ENCODE results near the gene SLC2A8.

The SLC2A8 gene

GRCh38 chr9:127437497-127438264, 40.7 kb downstream of the SLC2A8 start:
- no peak for DNase-seq (ENCODE audit: low read depth)

- no peak for DNase-seq (ENCODE audit: low read depth)
Measured at GRCh38 chr9:127438394-127438793, 41.4 kb downstream of the SLC2A8 start.

- DNase-seq (ENCODE audit: low read depth), result no peak
Measured at GRCh38 chr9:127444283-127444920, 47.4 kb downstream of the SLC2A8 start.

- no peak for DNase-seq (ENCODE audit: low read depth)
Measured at GRCh38 chr9:127444921-127445850, 48.2 kb downstream of the SLC2A8 start.

GRCh38 chr9:127445851-127446712, 49.1 kb downstream of the SLC2A8 start:
- DNase-seq (ENCODE audit: low read depth), result no peak

- no peak for DNase-seq (ENCODE audit: low read depth)
Measured at GRCh38 chr9:127446713-127447415, 49.9 kb downstream of the SLC2A8 start.

GRCh38 chr9:127447416-127448111, 50.6 kb downstream of the SLC2A8 start:
- no peak for DNase-seq (ENCODE audit: low read depth)

- no peak for DNase-seq (ENCODE audit: low read depth)
Measured at GRCh38 chr9:127448112-127448805, 51.3 kb downstream of the SLC2A8 start.

- no peak for DNase-seq (ENCODE audit: low read depth)
Measured at GRCh38 chr9:127449332-127449966, 52.5 kb downstream of the SLC2A8 start.

GRCh38 chr9:127450243-127450760, 53.3 kb downstream of the SLC2A8 start:
- DNase-seq (ENCODE audit: low read depth), result no peak

GRCh38 chr9:127450830-127451607, 54.0 kb downstream of the SLC2A8 start, which contains the start of the genes LRSAM1 and RPL12:
TSS of gene LRSAM1 (plus strand) at chr9:127451510. CDS start at chr9:127454528, 3,018 bp downstream.
TSS of gene RPL12 (minus strand) at chr9:127451406. CDS start at chr9:127451317, 89 bp downstream.
- DNase-seq (ENCODE audit: low read depth), result peak; percentile 93

GRCh38 chr9:127451608-127451857, 54.6 kb downstream of the SLC2A8 start:
- no peak for DNase-seq (ENCODE audit: low read depth)

GRCh38 chr9:127451858-127452656, 55.1 kb downstream of the SLC2A8 start:
- DNase-seq (ENCODE audit: low read depth), result peak; percentile 22

- no peak for DNase-seq (ENCODE audit: low read depth)
Measured at GRCh38 chr9:127452691-127453090, 55.7 kb downstream of the SLC2A8 start.

- DNase-seq (ENCODE audit: low read depth), result no peak
Measured at GRCh38 chr9:127455324-127455992, 58.5 kb downstream of the SLC2A8 start.

GRCh38 chr9:127457191-127457878, 60.4 kb downstream of the SLC2A8 start:
- no peak for DNase-seq (ENCODE audit: low read depth)

All from stimulated activated CD8-positive, alpha-beta memory T cell treated with anti-CD3 and anti-CD28 coated beads, Interleukin-12 subunit alpha, Interleukin-12 subunit beta, amount 100 ng/mL, for 4 hours (primary cell).